Mesenchymal stem cell (in vitro differentiated cells and primary cell): ENCODE results near the gene SAV1.
"Not testable (repeated sequence)": the region's sequence is repeated elsewhere in the genome, so short reads cannot be mapped to it uniquely, and the experiment has no call there.

Experiments
- DNase-seq: peaks from one replicate; pipeline ENCODE4 v3.0.0-alpha.2; 2013
- H2AFZ ChIP-seq: one replicate; pipeline ENCODE4 v1.6.1; 2013; ENCODE audit warnings: low read depth, mild to moderate bottlenecking, control low read depth, inconsistent platforms, low read length, moderate library complexity
- H2AK5ac ChIP-seq: 2 replicates; pipeline ENCODE4 v1.6.1; 2013; ENCODE audit warnings: low read length, moderate library complexity, mild to moderate bottlenecking, inconsistent platforms; ENCODE audit not compliant: severe bottlenecking
- H2BK120ac ChIP-seq: one replicate; pipeline ENCODE4 v1.6.1; 2013; ENCODE audit warnings: low read depth, mild to moderate bottlenecking, inconsistent platforms, low read length, moderate library complexity
- H2BK12ac ChIP-seq, 2 experiments: one replicate each; pipeline ENCODE4 v1.6.1; 2013; ENCODE audit warnings: inconsistent platforms in 2 of 2, low read length in 2 of 2, mild to moderate bottlenecking in 2 of 2, moderate library complexity in 2 of 2, control low read depth in 1 of 2
- H2BK15ac ChIP-seq: one replicate; pipeline ENCODE4 v1.6.1; 2013; ENCODE audit warnings: mild to moderate bottlenecking, low read depth, inconsistent platforms; ENCODE audit not compliant: poor library complexity, severe bottlenecking
- H2BK5ac ChIP-seq: 2 replicates; pipeline ENCODE4 v1.6.1; 2013; ENCODE audit warnings: low read depth, mild to moderate bottlenecking, low read length, control low read depth, inconsistent platforms; ENCODE audit not compliant: poor library complexity, severe bottlenecking
- H3K14ac ChIP-seq, 2 experiments: one replicate each; pipeline ENCODE4 v1.6.1; 2013; ENCODE audit warnings: inconsistent platforms in 2 of 2, low read length in 2 of 2, control low read depth in 1 of 2, mild to moderate bottlenecking in 1 of 2, moderate library complexity in 1 of 2
- H3K18ac ChIP-seq, 2 experiments: one replicate each; pipeline ENCODE4 v1.6.1; 2013; ENCODE audit warnings: inconsistent platforms in 2 of 2, low read length in 2 of 2, control low read depth in 1 of 2, low read depth in 1 of 2, mild to moderate bottlenecking in 1 of 2
- H3K23ac ChIP-seq, 2 experiments: one replicate each; pipeline ENCODE4 v1.6.1; 2013; ENCODE audit warnings: inconsistent platforms in 2 of 2, low read length in 2 of 2, mild to moderate bottlenecking in 2 of 2, moderate library complexity in 2 of 2, control low read depth in 1 of 2
- H3K27ac ChIP-seq: 2 replicates; pipeline ENCODE4 v1.5.1; 2013; ENCODE audit warnings: mild to moderate bottlenecking, moderate library complexity, low read length, control low read depth, inconsistent platforms; ENCODE audit not compliant: poor library complexity, severe bottlenecking
- H3K27me3 ChIP-seq, 2 experiments: 2 replicates each; pipeline versions ENCODE4 v1.6.1 to v1.7.0; 2013; ENCODE audit warnings: low read length in 2 of 2, mild to moderate bottlenecking in 2 of 2, moderate library complexity in 2 of 2, control low read depth in 1 of 2, inconsistent platforms in 1 of 2; ENCODE audit not compliant: control insufficient read depth in 1 of 2, insufficient read depth in 1 of 2
- H3K36me3 ChIP-seq, 2 experiments: 2 replicates each; pipeline versions ENCODE4 v1.6.1 to v1.7.0; 2013; ENCODE audit warnings: low read length in 2 of 2, control low read depth in 1 of 2, inconsistent platforms in 1 of 2, low read depth in 1 of 2, mild to moderate bottlenecking in 1 of 2; ENCODE audit not compliant: insufficient read depth in 2 of 2, control insufficient read depth in 1 of 2
- H3K4ac ChIP-seq, 2 experiments: one replicate each; pipeline ENCODE4 v1.6.1; 2013; ENCODE audit warnings: inconsistent platforms in 2 of 2, low read length in 2 of 2, mild to moderate bottlenecking in 2 of 2, moderate library complexity in 2 of 2, control low read depth in 1 of 2, low read depth in 1 of 2
- H3K4me1 ChIP-seq: 2 replicates; pipeline ENCODE4 v1.6.1; 2013; ENCODE audit warnings: low read depth, low read length, control low read depth; ENCODE audit not compliant: control insufficient read depth, insufficient read depth
- H3K4me2 ChIP-seq: 2 replicates; pipeline ENCODE4 v1.6.1; 2013; ENCODE audit warnings: low read length, mild to moderate bottlenecking, inconsistent platforms; ENCODE audit not compliant: poor library complexity, severe bottlenecking
- H3K4me3 ChIP-seq, 2 experiments: 2 replicates each; pipeline versions ENCODE4 v1.5.1 to v1.7.0; 2013; ENCODE audit warnings: low read length in 2 of 2, mild to moderate bottlenecking in 2 of 2, control low read depth in 1 of 2, low read depth in 1 of 2; ENCODE audit not compliant: insufficient read depth in 1 of 2
- H3K79me1 ChIP-seq: replicated peaks from 2 replicates; pipeline ENCODE4 v1.6.1; 2013; ENCODE audit warnings: mild to moderate bottlenecking, control low read depth, low read length, inconsistent platforms; ENCODE audit not compliant: poor library complexity, severe bottlenecking
- H3K9ac ChIP-seq: 2 replicates; pipeline ENCODE4 v1.7.0; 2013; ENCODE audit warnings: mild to moderate bottlenecking, low read length, moderate library complexity
- H3K9me3 ChIP-seq: 2 replicates; pipeline ENCODE4 v1.7.0; 2013; ENCODE audit warnings: mild to moderate bottlenecking, low read length; ENCODE audit not compliant: control insufficient read depth
- H4K8ac ChIP-seq: one replicate; pipeline ENCODE4 v1.6.1; 2013; ENCODE audit warnings: inconsistent platforms, mild to moderate bottlenecking, low read length, moderate library complexity
- H4K91ac ChIP-seq: one replicate; pipeline ENCODE4 v1.6.1; 2013; ENCODE audit warnings: mild to moderate bottlenecking, low read length, inconsistent platforms
- WGBS: methylation state at CpG from one replicate; pipeline ENCODE4 v1.1.7; 2013; ENCODE audit warnings: mixed read lengths; 5-methylcytosine and 5-hydroxymethylcytosine counted together

The SAV1 gene

DNA sequence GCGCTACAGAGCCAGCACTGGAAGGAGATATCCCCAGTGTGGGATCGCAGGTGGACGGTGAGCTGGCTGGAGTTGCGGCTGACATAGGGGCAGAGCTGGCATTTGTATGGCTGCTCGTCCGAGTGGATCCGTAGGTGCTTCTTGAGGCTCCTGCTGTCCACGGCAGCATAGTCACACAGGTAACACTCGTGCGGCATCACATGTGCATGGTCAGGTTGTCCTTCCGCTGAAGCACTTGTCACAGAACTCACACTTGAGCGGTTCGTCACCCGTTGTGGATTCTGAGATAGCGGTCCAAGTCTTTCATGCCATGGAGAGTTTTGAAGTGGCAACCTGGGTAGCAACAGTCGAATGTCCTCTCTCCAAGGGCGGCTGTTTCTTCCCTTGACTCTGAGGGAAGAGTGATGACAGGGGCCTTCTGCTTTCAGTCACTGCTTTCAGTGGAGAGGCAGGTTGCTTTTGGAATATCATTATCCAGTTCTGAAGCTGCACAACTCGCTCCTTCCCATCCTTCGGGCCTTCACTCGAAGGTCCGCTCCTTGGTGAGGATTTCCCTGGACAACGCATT, 37.0 kb upstream of the SAV1 start:
- Histone ChIP-seq H4K8ac (no peak overlapping the region), H3K9ac (no peak overlapping the region), H3K27me3 (no peaks in the 10 kb centered on the region), H4K91ac (no peak overlapping the region), H3K9me3 (peaks cover 7% of the 10 kb centered on the region), H2BK15ac (no peak overlapping the region), H3K14ac (no peak overlapping the region), H3K4me3 (no peak overlapping the region), H2BK12ac (no peak overlapping the region), H3K4me2 (no peak overlapping the region), H2AK5ac (no peak overlapping the region), H3K4me1 (no peaks in the 10 kb centered on the region), H2BK120ac (no peak overlapping the region), H3K27ac (no peak overlapping the region), H3K36me3 (no peaks in the 10 kb centered on the region), H3K18ac (no peak overlapping the region), H3K23ac (no peak overlapping the region), H3K79me1 (no peaks in the 10 kb centered on the region), H2AFZ (no peak overlapping the region), H3K4ac (no peak overlapping the region), H2BK5ac (no peak overlapping the region)
- WGBS: 96% methylated on average over 22 of the region's 22 CpGs
- no peak for DNase-seq

DNA sequence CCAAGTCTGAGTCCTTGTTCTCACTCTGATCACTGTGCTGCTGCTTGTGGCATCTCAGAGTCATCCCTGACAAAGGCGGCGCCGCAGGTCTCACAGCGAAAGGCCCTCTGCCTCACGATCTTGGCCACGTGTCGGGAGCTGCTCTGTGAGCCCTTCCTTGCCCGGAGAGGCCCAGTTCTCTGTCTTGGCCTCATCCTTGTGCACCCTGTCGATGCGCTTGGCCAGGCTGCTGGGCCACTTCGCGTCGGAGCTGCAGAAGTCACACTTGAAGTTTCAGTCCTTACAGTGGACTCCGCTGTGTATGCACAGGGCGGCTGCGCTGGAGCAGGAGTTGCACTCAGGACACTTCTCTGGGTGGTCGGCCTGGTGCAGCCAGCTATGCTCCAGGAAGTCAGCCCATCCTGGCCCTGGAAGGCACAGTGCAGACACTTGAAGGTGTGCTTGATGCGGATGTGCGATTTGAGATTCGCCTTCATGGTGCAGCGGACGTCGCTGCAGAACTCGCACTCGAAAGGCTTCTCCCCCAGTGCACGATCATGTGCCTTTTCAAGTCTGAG, 36.4 kb upstream of the SAV1 start:
- WGBS: 97% methylated on average over 26 of the region's 26 CpGs
- Histone ChIP-seq H3K27ac (no peak overlapping the region), H3K4me3 (no peak overlapping the region), H2AFZ (no peak overlapping the region), H3K23ac (no peak overlapping the region), H3K9me3 (peaks cover 7% of the 10 kb centered on the region), H3K18ac (no peak overlapping the region), H2BK120ac (no peak overlapping the region), H4K8ac (no peak overlapping the region), H3K4me1 (no peaks in the 10 kb centered on the region), H2BK12ac (no peak overlapping the region), H2AK5ac (no peak overlapping the region), H3K27me3 (no peaks in the 10 kb centered on the region), H3K79me1 (no peaks in the 10 kb centered on the region), H4K91ac (no peak overlapping the region), H3K14ac (no peak overlapping the region), H2BK5ac (no peak overlapping the region), H3K4ac (no peak overlapping the region), H3K36me3 (no peaks in the 10 kb centered on the region), H2BK15ac (no peak overlapping the region), H3K4me2 (no peak overlapping the region), H3K9ac (no peak overlapping the region)
- DNase-seq: no peak

DNA sequence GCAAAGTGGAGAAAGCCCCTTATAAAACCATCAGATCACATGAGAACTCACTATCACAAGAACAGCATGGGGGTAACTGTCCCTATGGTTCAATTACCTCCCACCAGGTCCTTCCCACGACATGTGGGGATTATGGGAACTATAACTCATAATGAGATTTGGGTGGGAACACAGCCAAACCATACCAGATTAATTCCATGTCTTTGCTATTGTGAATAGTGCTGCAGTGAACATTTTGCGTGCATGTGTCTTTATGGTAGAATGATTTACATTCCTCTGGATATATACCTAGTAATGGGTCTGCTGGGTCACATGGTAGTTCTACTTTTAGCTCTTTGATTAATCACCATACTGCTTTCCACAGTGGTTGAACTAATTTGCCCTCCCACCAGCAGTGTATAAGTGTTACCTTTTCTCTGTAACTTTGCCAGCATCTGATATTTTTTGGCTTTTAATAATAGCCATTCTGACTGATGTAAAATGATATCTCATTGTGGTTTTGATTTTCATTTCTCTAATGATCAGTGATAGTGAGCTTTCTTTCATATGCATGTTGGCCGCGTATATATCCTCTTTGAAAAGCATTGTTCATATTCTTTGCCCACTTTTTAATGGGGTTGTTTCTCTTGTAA, 29.7 kb upstream of the SAV1 start:
- WGBS: no CpG with 5 or more reads among the region's 4 CpGs
- no peak overlapping the region for H3K4me3 ChIP-seq
- H3K9ac ChIP-seq: no peak overlapping the region
- no peak overlapping the region for H4K91ac ChIP-seq
- H3K14ac ChIP-seq: no peak overlapping the region
- DNase-seq: no peak
- no peak overlapping the region for H2BK15ac ChIP-seq
- H3K27ac ChIP-seq: no peak overlapping the region
- no peaks in the 10 kb centered on the region for H3K27me3 ChIP-seq
- no peak overlapping the region for H4K8ac ChIP-seq
- no peak overlapping the region for H2BK120ac ChIP-seq
- H3K9me3 ChIP-seq: peaks cover 9% of the 10 kb centered on the region
- no peak overlapping the region for H3K4ac ChIP-seq
- no peak overlapping the region for H2AK5ac ChIP-seq
- H3K4me1 ChIP-seq: no peaks in the 10 kb centered on the region
- no peaks in the 10 kb centered on the region for H3K79me1 ChIP-seq
- no peak overlapping the region for H2AFZ ChIP-seq
- no peak overlapping the region for H3K23ac ChIP-seq
- no peak overlapping the region for H3K18ac ChIP-seq
- H3K36me3 ChIP-seq: no peaks in the 10 kb centered on the region
- no peak overlapping the region for H2BK5ac ChIP-seq
- H2BK12ac ChIP-seq: no peak overlapping the region
- no peak overlapping the region for H3K4me2 ChIP-seq

DNA sequence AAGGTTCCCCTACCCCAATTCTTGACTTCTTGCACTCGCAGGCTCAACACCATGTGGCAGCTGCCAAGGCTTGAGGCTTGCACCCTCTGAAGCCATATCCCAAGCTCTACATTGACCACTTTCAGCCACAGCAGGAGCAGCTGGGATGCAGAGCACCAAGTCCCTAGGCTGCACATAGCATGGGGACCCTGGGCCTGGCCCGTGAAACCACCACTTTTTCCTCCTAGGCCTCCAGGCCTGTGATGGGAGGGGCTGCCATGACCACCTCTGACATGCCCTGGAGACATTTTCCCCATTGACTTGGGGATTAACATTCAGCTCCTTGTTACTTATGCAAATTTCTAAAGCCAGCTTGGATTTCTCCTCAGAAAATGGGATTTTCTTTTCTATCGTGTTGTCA, 26.2 kb upstream of the SAV1 start:
- 97% methylated on average over 3 of the region's 3 CpGs for WGBS
- H3K36me3 ChIP-seq, H2AFZ ChIP-seq, H4K8ac ChIP-seq, H2BK120ac ChIP-seq, H3K14ac ChIP-seq, H3K23ac ChIP-seq, H3K4me2 ChIP-seq, H3K27me3 ChIP-seq, H3K27ac ChIP-seq, H3K4me3 ChIP-seq, DNase-seq, H3K4me1 ChIP-seq, H3K18ac ChIP-seq, H3K4ac ChIP-seq, H4K91ac ChIP-seq, H2BK12ac ChIP-seq, H2BK5ac ChIP-seq, H3K79me1 ChIP-seq, H3K9ac ChIP-seq, H2BK15ac ChIP-seq, H2AK5ac ChIP-seq: not testable (repeated sequence)
- H3K9me3 ChIP-seq: peaks cover 15% of the 10 kb centered on the region
